ENCODE measurements around the gene ELOVL6.
"Not testable (repeated sequence)": the region's sequence is repeated elsewhere in the genome, so short reads cannot be mapped to it uniquely, and the experiment has no call there.

The ELOVL6 gene

GRCh38 chr4:110119880-110120279 lies 78.5 kb downstream of the ELOVL6 start:
- no peak for DNase-seq

GRCh38 chr4:110119337-110119736 lies 79.1 kb downstream of the ELOVL6 start:
- DNase-seq, result no peak

GRCh38 chr4:110112056-110112455 lies 86.4 kb downstream of the ELOVL6 start:
- no peak for DNase-seq

GRCh38 chr4:110109455-110109854 lies 89.0 kb downstream of the ELOVL6 start:
- DNase-seq, result no peak

- no peak for DNase-seq
Observed at GRCh38 chr4:110108960-110109359, 89.5 kb downstream of the ELOVL6 start.

- no peak for DNase-seq
Observed at GRCh38 chr4:110108422-110108821, 90.0 kb downstream of the ELOVL6 start.

- peak; percentile 25 to 41 for DNase-seq
Observed at GRCh38 chr4:110107866-110108265, 90.5 kb downstream of the ELOVL6 start.

GRCh38 chr4:110106931-110107296 lies 91.5 kb downstream of the ELOVL6 start:
- no peak for DNase-seq

- no peak for DNase-seq
Observed at GRCh38 chr4:110104661-110105060, 93.8 kb downstream of the ELOVL6 start.

- DNase-seq, result no peak
Observed at GRCh38 chr4:110099638-110100037, 98.8 kb downstream of the ELOVL6 start.

GRCh38 chr4:110096405-110096804 lies 102.0 kb downstream of the ELOVL6 start:
- DNase-seq, result no peak

GRCh38 chr4:110092646-110093045 lies 105.8 kb downstream of the ELOVL6 start:
- no peak for DNase-seq

- DNase-seq, result no peak
Observed at GRCh38 chr4:110091434-110092140, 106.8 kb downstream of the ELOVL6 start.

- no peak for DNase-seq
Observed at GRCh38 chr4:110088670-110089069, 109.7 kb downstream of the ELOVL6 start.

GRCh38 chr4:110087070-110087708 lies 111.2 kb downstream of the ELOVL6 start:
- no peak for DNase-seq

- DNase-seq, result no peak
Observed at GRCh38 chr4:110085131-110085530, 113.3 kb downstream of the ELOVL6 start.

- no peak for DNase-seq
Observed at GRCh38 chr4:110084154-110084553, 114.3 kb downstream of the ELOVL6 start.

- DNase-seq, result not testable (repeated sequence)
Observed at GRCh38 chr4:110078148-110078547, 120.3 kb downstream of the ELOVL6 start.

GRCh38 chr4:110076828-110077227 lies 121.6 kb downstream of the ELOVL6 start:
- DNase-seq, result not testable (repeated sequence)

- no peak for DNase-seq
Observed at GRCh38 chr4:110075891-110076290, 122.5 kb downstream of the ELOVL6 start.

GRCh38 chr4:110075083-110075738 lies 123.2 kb downstream of the ELOVL6 start:
- no peak for DNase-seq

GRCh38 chr4:110074570-110074969 lies 123.8 kb downstream of the ELOVL6 start:
- no peak for DNase-seq

GRCh38 chr4:110073053-110073845 lies 125.2 kb downstream of the ELOVL6 start:
- no peak for DNase-seq
